ENCODE measurements around the gene GDF2.

The GDF2 gene

GRCh38 chr10:47322300-47323061 lies at the start of gene GDF2:
TSS of gene GDF2 (plus strand) at chr10:47322454. CDS start at chr10:47322669, 215 bp downstream.
- DNase-seq = no peak

GRCh38 chr10:47276071-47276470 lies 46.2 kb upstream of the GDF2 start:
- DNase-seq = no peak

GRCh38 chr10:47276576-47277351 lies 45.5 kb upstream of the GDF2 start:
- DNase-seq = no peak

- peak; percentile 40 for DNase-seq
Measured at GRCh38 chr10:47277352-47278151, 44.7 kb upstream of the GDF2 start.

- no peak for DNase-seq
Measured at GRCh38 chr10:47278152-47278473, 44.1 kb upstream of the GDF2 start.

- no peak for DNase-seq
Measured at GRCh38 chr10:47278720-47279119, 43.5 kb upstream of the GDF2 start.

- no peak for DNase-seq
Measured at GRCh38 chr10:47279276-47279675, 43.0 kb upstream of the GDF2 start.

GRCh38 chr10:47282005-47282656 lies 40.1 kb upstream of the GDF2 start:
- no peak for DNase-seq

- DNase-seq = no peak
Measured at GRCh38 chr10:47282657-47283018, 39.6 kb upstream of the GDF2 start.

GRCh38 chr10:47283101-47283630 lies 39.1 kb upstream of the GDF2 start:
- no peak for DNase-seq

GRCh38 chr10:47283848-47284247 lies 38.4 kb upstream of the GDF2 start:
- DNase-seq = no peak

- DNase-seq = no peak
Measured at GRCh38 chr10:47285381-47286115, 36.7 kb upstream of the GDF2 start.

GRCh38 chr10:47286116-47286505 lies 36.1 kb upstream of the GDF2 start:
- no peak for DNase-seq

GRCh38 chr10:47286591-47287315 lies 35.5 kb upstream of the GDF2 start:
- no peak for DNase-seq

- DNase-seq = no peak
Measured at GRCh38 chr10:47287365-47287802, 34.9 kb upstream of the GDF2 start.

- no peak for DNase-seq
Measured at GRCh38 chr10:47287805-47288204, 34.4 kb upstream of the GDF2 start.

GRCh38 chr10:47288236-47288635 lies 34.0 kb upstream of the GDF2 start:
- no peak for DNase-seq

- no peak for DNase-seq
Measured at GRCh38 chr10:47288916-47289495, 33.2 kb upstream of the GDF2 start.

- DNase-seq = no peak
Measured at GRCh38 chr10:47289921-47290320, 32.3 kb upstream of the GDF2 start.

- DNase-seq = no peak
Measured at GRCh38 chr10:47290338-47290737, 31.9 kb upstream of the GDF2 start.

- no peak for DNase-seq
Measured at GRCh38 chr10:47291682-47292081, 30.6 kb upstream of the GDF2 start.

All from CD4-positive, alpha-beta T cell treated with Interleukin-17A for 1 hour (primary cell).